Dermis microvascular lymphatic vessel endothelial cell (primary cell): ENCODE measurements around the gene CCDC69. TPM values are rescaled to one million over a fixed set of nuclear protein-coding genes. Genes with fewer than 3 reads are reported as not detected.
"Not testable (repeated sequence)": the region's sequence is repeated elsewhere in the genome, so short reads cannot be mapped to it uniquely, and the experiment has no call there.

ENCODE experiments used
- DNase-seq, 2 donors: peaks; one replicate each; pipeline versions ENCODE4 v3.0.0 to v3.0.0-alpha.2; 2010; ENCODE audit warnings: low read depth in 2 of 2
- total RNA-seq: library from RNA; depleted of rRNA; stranded (reverse); fragments of >200 nt; gene quantifications from 2 replicates; pipeline ENCODE4 v1.2.1, GENCODE V29; 2014

The CCDC69 gene
- total RNA-seq, result 3.4 and 3.5 TPM in 2 replicates

DNA sequence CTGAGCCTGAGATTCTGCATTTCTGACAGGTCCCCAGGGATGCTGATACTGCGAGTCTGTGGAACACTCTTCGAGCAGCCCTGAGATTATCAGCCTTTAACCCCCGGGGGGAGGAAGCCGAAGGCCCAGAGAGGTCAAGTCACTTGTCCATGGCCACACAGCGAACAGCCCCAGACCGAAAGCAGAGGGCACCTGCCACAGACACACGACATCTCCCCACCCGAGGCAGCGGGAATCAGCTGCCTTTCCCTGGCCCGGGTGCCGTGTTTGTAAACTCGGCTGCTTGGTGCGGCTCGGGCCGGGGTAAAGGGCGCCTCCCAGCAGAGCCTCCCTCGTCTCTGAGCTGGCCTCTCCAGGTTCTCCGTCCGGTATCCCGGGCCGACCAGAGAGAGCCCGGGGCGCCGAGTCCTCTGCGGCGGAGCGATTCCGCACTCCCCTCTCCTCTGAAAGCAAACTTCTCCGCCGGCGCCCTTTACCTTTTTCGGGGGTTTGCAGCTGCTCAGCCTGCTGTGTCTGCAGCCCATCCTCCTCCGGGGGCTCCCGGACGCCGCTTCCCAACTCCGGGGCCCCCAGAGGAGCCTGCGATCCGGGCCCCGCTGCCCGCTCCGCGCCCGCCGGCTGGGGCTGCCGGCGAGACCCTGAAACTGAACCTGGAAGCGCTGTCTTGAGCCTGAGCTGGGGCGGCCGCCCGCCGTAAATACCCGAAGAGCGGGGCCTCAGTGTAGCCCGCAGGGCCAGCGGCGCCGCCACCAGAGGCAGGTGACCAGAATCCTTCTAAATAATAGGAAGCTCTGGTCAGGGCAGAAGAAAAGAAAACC lies at the start of gene CCDC69:
Gene CCDC69 (minus strand): TSS at position 646 of the 818 bp plus-strand sequence. CDS start 122 bp downstream, at position 524.
- peak; percentile 30 to 78 for DNase-seq

GRCh38 chr5:151271336-151271735 lies 47.4 kb upstream of the CCDC69 start:
- no peak for DNase-seq

DNA sequence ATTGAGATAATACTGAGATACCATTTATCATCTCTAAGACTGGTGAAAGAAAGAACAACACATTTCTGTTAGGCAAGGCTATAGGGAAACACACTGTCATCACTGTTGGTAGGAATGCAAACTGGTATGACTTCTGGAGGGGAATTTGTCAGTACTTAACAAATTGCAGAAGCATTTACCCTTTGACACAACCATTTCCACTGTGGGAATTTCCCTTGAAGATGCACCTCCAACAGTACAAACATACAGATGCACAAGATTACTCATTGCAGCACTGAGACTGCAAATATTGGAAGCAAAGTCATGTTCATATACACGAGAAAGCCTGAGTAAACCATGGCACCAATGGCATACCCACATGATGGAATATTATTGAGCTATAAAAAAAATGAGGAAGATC lies 46.7 kb upstream of the CCDC69 start:
- peak; percentile 10 to 56 for DNase-seq

GRCh38 chr5:151267491-151268260 lies 43.8 kb upstream of the CCDC69 start:
- DNase-seq, result no peak

GRCh38 chr5:151264113-151264512 lies 40.2 kb upstream of the CCDC69 start:
- peak in 1 of 2 donors; percentile 25 for DNase-seq

DNA sequence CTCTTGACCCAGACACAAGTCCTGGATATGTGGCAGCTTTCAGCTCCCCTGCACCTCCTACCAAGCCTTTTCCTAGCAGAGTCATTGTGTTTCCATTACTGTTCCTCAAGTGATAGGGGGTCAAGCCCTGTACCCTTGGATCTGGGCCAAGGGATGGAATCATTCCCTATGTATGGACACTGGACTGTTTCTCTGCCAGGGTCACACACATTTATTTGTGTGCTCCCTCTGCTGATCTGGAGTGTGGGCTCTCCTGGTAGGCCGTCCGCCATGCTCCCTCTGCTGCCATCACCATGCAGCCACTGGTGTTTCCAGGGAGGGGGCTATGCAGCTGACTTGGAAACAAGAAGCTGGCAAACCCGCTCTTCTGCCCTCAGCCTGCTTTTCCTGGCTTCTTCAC lies 38.6 kb upstream of the CCDC69 start:
- DNase-seq, result no peak

DNA sequence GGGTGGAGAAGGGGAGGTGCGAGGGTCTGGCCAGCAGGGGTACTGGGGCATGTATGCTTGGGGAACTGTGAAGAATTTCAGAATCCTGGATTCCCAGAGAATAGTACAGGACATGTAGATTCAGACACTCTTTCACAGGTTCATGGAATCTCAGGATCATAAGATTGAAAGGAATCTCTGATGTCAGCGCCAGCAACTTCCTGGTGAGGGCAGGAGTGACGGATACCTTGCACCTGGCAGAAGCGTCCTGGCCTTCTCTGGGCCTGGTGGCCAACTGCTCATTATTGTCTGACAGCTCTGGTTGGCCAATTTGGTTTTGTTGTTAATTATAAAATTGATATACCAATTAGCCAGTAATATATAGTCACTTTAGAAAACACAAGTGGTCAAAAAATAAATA lies 36.0 kb upstream of the CCDC69 start:
- no peak for DNase-seq

GRCh38 chr5:151258816-151259215 lies 34.9 kb upstream of the CCDC69 start:
- no peak for DNase-seq

- DNase-seq, result no peak
These were observed 34.3 kb upstream of the CCDC69 start for GRCh38 chr5:151258201-151258611.

- no peak for DNase-seq
These were observed 33.9 kb upstream of the CCDC69 start for GRCh38 chr5:151257731-151258181.

GRCh38 chr5:151255621-151256286 lies 31.9 kb upstream of the CCDC69 start:
- no peak for DNase-seq

DNA sequence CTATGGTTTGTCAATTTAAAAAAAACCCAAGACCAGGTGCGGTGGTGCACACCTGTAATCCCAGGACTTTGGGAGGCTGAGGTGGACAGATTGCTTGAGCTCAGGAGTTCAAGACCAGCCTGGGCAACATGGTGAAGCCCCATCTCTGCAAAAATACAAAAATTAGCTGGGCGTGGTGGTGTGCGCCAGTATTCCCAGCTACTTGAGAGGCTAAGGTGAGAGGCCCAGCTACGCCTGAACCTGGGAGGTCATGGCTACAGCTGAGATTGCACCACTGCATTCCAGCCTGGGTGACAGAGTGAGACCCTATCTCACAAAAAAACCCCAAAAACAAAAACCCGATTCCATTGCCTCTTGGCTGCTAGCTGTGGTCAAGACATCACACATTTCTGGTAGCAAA lies 31.1 kb upstream of the CCDC69 start:
- not testable (repeated sequence) for DNase-seq

GRCh38 chr5:151254556-151254955 lies 30.7 kb upstream of the CCDC69 start:
- no peak for DNase-seq

DNA sequence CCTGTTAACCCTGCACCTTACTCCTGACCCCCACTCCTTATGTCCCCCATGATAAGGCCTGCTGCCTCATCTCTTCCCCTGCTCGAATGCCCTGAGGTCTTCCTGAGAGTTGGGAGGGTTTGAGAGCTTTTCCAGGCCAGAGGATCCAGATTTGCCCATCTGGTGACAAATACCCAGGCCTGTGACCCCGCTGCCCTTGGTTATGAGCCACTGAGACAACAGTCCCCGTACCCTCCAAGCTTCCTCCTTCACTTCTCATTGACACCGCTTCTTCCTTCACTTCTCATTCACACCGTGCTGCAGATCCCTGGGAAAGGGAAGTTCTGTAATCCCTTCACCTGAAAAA lies 29.7 kb upstream of the CCDC69 start:
- DNase-seq, result no peak

GRCh38 chr5:151252762-151253604 lies 29.1 kb upstream of the CCDC69 start, which contains the start of gene GM2A:
TSS of gene GM2A (plus strand) at chr5:151253185. CDS start at chr5:151253217, 32 bp downstream.
- peak; percentile 97 to 100 for DNase-seq

- DNase-seq, result no peak
These were observed 27.7 kb upstream of the CCDC69 start for GRCh38 chr5:151251621-151252020.

DNA sequence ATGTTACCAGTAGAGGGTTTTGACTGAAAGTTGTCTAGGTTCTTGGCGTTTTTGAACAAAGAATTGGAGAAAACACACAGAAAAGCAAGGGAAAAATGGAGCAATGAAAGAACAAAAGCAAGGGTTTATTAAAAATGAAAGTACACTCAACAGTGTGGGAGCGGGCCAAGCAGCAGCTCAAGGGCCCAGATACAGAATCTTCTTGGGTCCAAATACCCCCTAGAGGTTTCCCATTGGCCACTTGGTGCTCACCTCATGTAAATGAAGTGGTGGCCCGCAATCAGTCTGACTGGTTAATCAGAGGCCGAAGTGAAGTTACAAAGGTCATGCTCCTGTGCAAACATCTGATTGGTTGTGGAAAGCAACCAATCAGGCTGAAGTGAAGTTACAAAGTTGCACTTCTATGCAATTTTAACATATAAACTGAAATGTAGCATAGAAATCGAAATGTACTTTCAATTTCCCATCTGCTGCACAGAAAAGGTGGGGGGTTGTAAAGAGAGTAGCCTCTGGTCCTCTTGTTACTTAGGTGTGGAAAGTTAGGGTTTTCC lies 27.2 kb upstream of the CCDC69 start:
- no peak for DNase-seq

GRCh38 chr5:151250346-151251000 lies 26.6 kb upstream of the CCDC69 start:
- no peak for DNase-seq

DNA sequence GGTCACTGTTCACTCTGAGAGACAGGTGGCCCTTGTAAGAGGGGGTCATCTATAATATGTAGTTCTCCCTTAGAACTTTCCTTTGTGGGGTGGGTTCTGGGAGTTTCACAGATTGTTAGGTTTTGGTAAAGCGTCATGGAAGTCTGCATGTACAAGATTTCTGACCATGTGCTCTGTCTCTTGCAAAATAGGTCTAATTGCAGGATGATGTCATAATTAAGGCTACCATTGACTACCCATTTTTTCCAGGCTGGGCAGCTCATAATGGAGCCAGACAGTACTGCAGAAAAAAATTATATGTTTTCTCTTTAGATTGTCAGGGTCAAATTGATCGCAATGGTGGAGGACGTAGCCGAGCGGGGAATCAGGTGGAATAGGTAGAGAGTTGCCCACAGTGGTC lies 25.4 kb upstream of the CCDC69 start:
- no peak for DNase-seq

DNA sequence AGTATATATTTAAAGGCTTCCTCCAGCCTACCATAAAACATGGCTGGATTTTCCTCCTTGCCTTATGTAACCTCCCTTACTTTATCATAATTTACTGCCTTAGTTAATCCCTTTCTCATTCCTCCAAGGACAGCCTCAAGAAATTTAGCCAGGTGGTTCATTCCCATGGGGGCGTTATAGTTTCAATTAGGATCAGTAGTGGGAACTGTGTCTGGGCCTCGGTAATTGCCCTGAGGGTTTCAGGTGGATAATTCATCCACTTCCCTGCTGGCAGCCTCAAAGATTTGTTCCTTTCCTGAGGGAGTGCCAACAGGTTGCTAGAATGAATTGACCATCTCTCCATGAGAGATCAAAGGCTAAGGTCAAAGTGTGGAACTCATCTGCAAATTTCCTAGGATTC lies 24.8 kb upstream of the CCDC69 start:
- DNase-seq, result no peak
